Vagina (tissue), 2 donors: ENCODE data around the gene TXNDC9.

Experiments
- POLR2A ChIP-seq, 2 donors: fragments of 450-650 bp; IDR thresholded peaks; one replicate each; pipeline ENCODE4 v1.6.1; 2017; ENCODE audit warnings: antibody characterized with exemption in 2 of 2, mild to moderate bottlenecking in 2 of 2, moderate library complexity in 2 of 2
- POLR2AphosphoS5 ChIP-seq, 2 donors: sonication (generic); formaldehyde crosslinking; IDR thresholded peaks; one replicate each; pipeline ENCODE4 v1.9.0; 2017; ENCODE audit warnings: antibody characterized with exemption in 2 of 2, mild to moderate bottlenecking in 2 of 2, low read depth in 1 of 2; ENCODE audit not compliant: insufficient read depth in 1 of 2
- TF ChIP-seq, protein P1 (sequence below), 3 experiments: fragments of 450-650 bp in 2 of 3; fragments of 200-600 bp in 1 of 3; sonication (generic) in 1 of 3; IDR thresholded peaks; one replicate each; pipeline ENCODE4 v1.5.1; 2017 to 2019; ENCODE audit warnings: antibody characterized with exemption in 3 of 3, mild to moderate bottlenecking in 2 of 3, moderate library complexity in 2 of 3

DNA sequence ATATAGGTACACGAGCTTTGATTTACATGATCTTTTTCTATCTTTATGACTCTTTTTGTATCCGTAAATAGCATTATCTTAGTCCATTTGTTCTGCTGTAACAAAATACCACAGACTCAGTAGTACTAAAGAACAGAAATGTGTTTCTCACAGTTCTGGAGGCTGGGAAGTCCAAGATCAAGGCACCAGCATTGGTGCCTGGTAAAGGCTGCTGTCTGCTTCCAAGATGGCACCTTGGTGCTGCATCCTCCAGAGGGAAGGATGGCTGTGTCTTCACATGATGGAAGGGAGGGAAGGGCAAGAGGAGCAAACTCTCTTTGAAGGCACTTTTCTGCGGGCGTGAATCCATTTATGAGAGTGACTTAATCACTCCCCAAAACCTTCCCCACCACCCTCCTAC, 37.0 kb upstream of the TXNDC9 start:
- TF ChIP-seq, protein P1, sequence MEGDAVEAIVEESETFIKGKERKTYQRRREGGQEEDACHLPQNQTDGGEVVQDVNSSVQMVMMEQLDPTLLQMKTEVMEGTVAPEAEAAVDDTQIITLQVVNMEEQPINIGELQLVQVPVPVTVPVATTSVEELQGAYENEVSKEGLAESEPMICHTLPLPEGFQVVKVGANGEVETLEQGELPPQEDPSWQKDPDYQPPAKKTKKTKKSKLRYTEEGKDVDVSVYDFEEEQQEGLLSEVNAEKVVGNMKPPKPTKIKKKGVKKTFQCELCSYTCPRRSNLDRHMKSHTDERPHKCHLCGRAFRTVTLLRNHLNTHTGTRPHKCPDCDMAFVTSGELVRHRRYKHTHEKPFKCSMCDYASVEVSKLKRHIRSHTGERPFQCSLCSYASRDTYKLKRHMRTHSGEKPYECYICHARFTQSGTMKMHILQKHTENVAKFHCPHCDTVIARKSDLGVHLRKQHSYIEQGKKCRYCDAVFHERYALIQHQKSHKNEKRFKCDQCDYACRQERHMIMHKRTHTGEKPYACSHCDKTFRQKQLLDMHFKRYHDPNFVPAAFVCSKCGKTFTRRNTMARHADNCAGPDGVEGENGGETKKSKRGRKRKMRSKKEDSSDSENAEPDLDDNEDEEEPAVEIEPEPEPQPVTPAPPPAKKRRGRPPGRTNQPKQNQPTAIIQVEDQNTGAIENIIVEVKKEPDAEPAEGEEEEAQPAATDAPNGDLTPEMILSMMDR (IDR thresholded peaks at IDR 0.05), result no peak
- TF ChIP-seq POLR2A (IDR thresholded peaks at IDR 0.05) (no peak), POLR2AphosphoS5 (IDR thresholded peaks at IDR 0.05; ENCODE audit: insufficient read depth in 1 of 2, low read depth in 1 of 2) (no peak)
